ENCODE measurements around the gene ANKRD7.
"Not testable (repeated sequence)": the region's sequence is repeated elsewhere in the genome, so short reads cannot be mapped to it uniquely, and the experiment has no call there.

Gene ANKRD7

DNA sequence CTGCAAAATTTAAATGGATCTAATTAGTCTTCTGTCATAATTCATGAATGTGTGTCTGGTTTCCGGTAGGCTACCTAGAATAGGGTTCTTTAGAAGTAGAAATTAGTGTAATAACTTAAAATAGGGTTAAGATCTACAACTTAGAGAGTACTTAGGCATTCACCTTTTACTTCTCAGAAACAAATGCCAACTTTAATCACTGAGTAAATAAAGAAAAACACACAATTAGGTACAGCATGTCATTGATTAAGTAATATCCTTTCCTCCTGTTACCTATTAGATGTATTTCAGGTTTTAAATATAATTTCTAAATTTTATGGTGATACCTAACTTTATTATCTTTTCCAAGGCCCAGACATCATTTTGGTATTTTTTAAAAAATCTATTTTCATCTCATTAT lies 9.3 kb downstream of the ANKRD7 start:
- no peak for DNase-seq

DNA sequence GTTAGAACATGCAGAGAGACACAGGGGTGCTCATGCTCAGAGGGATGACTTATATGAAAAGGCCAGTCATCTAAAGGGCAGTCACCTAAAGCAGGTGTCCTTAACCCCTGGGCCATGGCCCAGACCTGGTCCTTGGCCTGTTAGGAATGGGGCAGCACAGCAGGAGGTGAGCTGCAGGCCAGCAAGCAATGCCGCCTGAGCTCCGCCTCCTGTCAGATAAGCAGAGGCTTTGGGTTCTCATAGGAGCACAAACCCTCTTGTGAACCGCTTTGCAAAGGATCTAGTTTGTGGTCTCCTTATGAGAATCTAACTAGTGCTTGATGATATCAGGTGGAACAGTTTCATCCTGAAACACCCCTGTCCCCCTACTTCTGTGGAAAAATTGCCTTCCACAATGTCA lies 14.5 kb downstream of the ANKRD7 start:
- no peak for DNase-seq

DNA sequence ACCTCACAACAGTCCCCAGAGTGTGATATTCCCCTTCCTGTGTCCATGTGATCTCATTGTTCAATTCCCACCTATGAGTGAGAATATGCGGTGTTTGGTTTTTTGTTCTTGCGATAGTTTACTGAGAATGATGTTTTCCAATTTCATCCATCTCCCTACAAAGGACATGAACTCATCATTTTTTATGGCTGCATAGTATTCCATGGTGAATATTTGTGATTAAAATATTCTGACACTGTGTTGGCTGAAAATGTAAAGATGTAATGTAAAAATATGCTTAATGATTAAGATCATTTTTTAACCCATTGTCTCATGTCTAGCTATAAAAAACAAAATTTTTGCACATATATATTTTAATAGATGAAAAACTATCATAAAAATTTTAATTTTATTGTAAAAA lies 15.8 kb downstream of the ANKRD7 start:
- DNase-seq, result not testable (repeated sequence)

DNA sequence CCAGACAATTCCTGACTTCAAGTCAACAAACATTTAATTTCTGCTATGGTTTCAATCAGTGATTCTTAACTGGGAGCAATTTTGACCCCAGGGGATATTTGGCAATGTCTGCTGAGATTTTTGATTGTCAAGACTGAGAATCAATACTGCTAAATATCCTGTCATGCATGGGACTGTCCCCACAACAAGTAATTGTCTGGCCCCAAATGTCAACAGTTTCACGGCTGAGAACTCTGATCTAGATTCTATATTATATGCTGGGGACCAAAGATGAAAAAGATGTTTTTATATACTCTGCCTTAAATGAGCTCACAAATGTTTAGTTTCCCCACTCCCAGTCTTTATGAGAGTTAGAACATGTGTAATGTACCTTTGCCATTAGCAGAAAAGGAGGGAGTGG lies 19.2 kb downstream of the ANKRD7 start:
- DNase-seq, result no peak

DNA sequence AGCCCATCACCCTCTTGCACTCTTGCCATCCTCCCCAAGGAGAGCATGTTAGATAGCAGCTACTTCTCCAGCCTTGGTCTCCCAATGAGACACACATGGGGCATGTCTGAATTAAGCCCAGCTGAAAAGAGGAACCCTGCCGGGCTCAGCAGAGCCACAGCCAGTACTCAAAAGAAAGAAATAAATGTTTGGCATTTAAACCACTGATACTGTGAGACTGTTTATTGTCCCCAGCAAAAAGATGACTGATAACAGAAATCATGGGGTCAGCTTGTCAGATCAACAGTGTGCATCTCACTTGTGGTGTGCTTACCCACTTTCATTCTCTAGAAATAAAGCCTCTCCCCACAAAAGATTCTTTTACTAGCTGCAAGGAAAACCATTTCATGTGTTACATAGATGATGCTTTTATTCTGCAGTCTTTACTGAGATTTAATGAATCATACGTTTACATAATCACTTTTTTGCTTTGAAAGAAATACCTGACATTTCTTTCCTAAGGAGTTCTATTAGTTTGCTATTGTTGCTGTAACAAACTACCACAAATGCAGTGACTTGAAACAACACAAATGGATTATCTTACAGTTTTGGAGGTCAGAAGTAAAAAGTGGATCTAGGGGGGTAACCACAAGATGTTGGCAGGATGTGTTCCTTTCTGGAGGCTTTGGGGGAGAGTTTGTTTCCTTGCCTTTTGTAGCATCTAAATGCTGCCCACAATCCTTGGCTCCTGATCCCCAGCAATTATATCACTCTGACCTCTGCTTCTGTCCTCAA lies 20.9 kb downstream of the ANKRD7 start:
- no peak for DNase-seq

DNA sequence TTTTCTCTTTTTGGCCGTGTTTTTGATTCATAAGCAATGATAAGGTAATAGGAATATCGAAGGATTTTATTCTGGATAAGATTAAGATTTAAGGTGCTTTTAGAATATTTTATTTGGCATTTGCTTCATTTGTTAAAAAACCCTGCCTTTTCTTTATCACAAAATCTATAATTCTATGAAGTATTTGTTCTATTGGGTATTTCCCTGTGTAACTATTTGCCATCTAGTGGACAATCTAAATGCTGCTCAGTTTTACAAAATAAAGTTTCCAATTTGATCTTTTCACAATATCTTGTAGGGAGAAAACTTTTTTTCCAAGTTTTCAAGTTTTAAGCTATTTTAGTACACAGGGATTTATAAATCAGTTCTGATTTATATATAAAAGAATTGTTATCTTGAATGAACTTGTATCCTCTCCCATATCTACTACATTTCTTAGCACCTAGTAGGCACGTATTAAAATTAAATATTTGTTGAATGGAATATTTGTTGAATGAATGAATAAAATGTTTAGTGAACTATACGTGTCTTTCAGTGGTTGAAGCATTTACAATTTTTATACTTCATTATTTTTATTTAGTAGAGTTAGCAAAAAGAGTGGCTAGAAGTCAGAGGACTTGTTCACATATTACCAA lies 26.5 kb downstream of the ANKRD7 start:
- DNase-seq, result no peak

DNA sequence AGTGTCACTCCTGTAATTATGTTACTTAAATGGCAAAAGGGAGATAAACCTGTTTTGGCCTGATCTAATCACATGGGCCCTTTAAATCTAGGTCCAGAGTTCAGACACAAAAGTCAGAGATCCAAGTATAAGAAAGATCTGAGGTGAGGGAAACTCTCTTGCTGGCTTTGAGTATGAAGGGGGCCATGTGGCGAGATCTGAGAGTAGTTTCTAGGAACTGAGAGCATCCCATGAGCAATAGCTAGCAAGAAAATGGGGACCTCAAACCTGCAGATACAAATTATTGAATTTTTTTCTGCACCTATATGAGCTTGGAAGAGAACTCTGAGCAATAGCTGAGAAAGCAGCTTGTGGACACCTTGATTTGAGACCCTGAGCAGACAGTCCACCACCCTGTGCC lies 27.6 kb downstream of the ANKRD7 start:
- DNase-seq, result no peak

DNA sequence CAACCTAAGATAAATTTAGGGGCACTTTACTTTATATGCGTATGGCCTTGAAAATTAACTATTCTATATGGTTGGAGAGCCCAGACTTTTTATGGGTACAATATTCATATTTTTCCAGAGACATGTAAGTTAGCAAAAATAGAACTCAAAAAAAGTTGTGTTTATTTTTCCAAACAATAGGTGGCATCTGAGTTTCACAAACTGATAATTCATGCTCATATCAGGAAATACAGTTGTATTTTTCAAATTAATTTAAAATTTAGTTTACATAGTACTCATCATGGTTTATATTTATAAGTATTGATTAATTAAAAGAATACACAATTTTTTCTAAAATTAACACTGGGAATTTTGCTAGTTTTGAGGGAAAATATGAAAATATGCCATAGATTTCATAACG lies 34.6 kb downstream of the ANKRD7 start:
- DNase-seq, result no peak

DNA sequence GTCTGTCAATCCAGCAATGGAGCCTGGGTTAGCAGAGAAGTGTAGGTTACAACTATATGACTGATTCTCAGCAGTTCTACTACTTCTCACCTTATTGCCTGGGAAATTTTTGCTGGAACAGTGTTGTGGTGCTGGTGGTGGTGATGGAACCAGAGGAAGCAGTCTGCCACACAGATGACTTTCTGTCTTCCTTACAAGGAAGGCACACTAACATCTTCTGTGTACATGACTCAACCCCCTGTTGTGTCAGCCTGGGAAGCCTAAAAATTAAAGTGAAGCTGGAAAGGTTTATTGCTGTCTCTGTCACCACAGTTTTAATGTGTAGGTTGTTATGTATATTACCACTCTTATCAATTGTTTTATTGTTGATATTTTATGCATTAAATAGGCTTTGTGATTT lies 40.3 kb downstream of the ANKRD7 start:
- DNase-seq, result no peak

DNA sequence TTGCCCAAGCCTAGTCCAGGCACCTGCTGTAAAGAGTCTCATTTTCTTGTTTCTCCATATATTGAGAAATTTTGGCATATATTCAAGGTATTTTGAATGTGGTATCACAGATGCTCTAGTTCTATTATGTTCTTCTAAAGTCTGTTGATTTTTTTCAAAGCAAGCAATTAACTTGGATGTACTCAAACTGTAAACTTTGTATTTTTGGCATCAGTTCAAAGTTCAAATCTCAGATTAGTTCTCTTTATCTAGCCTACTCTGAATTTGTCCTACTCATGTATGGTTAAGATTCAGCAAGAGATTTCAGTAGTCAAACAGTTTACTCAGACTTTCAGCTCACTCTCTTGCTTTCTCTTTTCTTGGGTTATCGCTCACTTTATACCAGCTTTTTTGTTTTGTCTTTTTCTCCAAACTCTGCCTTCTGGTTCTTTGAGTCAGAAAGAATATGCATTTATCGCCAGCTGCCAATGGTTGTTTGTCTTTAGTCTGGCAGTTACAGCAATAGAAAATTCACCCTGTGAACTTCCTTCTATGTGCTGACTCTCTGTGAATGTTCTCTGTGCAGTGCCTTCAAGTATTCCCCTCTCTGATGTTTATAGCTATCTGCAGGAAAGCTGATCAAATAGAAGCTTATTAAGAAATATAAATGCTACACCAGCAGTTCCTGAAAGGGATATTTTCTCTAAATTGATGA lies 56.0 kb downstream of the ANKRD7 start:
- DNase-seq, result no peak

DNA sequence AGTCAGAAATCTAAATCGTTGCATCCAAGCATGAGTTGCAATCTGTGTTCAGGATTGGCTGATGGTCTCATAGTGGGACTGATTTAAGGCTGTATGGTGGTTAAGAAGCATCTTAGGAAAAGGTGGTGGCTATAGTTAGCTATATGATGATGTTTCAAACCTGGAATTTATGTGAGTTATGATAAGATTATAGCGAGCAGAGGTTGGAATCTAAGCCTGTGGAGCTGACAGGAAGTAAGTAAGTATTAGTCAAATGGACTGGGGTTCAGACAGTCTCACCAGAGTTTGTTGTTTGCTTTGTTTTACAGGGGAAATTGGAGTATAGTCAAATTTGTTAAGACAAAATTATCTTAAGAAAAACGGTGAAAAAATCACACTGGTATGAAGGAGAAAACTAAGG lies 56.7 kb downstream of the ANKRD7 start:
- DNase-seq, result no peak

DNA sequence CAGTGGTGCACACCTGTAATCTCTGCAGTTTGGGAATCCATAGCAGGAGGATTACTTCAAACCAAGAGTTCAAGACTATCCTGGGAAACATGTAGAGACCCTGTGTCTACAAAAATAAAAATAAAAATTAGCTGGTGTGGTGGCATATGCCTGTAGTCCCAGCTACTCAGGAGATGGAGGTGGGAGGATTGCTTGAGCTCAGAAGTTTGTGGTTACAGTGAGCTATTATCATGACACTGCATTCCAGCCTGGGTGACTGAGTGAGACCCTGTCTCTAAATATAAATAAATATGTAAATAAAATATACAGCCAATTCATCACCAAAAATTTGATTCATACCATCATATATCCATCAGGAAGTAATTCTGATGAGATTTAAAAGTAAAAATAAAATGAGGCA lies 60.9 kb downstream of the ANKRD7 start:
- no peak for DNase-seq

DNA sequence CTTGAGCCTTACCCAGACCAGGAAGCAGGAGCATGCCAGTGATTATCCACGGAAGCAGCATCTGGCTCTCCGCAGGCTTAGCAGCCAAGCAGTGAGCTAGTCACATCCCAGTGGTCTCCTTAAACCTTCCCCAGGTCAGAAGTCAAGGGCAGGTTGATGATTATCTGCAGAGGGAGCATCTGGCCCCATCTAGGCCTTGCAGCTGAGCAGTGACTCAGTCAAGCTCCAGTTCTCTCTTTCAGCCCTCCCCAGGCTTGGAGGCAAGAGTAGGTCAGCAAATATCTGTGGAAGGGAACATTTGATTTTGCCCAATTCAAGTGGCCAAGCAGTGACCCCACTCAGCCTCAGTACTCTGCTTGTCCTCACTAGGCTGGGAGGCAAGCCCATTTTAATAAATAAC lies 61.6 kb downstream of the ANKRD7 start:
- no peak for DNase-seq

DNA sequence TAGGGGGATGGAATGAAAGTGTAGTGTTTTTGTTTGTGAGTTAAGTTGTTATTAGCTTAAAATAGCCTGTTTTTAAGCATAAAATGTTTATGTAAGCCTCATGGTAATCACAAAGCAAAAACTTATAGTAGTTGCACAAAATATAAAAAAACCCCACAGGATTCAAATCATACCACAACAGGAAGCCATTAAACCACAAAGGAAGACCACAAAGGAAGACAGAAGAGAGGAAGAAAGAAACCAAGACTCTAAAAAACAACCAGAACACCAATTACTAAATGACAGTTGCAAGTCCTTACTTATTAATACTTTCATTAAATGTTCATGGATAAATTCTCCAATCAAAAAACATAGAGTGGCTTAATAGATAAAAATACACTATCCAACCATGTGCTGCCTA lies 63.6 kb downstream of the ANKRD7 start:
- DNase-seq, result no peak

DNA sequence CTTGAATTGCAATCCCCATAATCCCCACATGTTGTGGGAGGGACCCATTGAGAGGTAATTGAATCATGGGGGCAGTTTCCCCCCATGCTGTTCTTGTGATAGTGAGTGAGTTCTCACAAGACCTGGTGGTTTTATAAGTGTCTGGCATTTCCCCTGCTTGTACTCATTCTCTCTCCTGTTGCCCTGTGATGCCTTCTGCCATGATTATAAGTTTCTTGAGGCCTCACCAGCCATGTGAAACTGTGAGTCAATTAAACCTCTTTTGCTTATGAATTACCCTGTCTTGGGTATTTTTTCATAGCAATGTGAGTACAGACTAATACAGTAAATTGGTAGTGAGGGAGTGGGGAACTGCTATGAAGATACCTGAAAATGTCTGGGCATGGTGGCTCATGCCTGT lies 65.0 kb downstream of the ANKRD7 start:
- DNase-seq, result no peak
